SJSA1 (cell line): ENCODE results near the gene ORC5. TPM values are rescaled to one million over a fixed set of nuclear protein-coding genes. Genes with fewer than 3 reads are reported as not detected.
A peak's percentile ranks its signal among the peaks of the same experiment; 100 is the strongest.
"Not testable (repeated sequence)": the region's sequence is repeated elsewhere in the genome, so short reads cannot be mapped to it uniquely, and the experiment has no call there.

Experiments used
- DNase-seq, 2 experiments: peaks; one replicate each; pipeline ENCODE4 v3.0.0-alpha.2; 2015 to 2020; ENCODE audit warnings: low spot score in 2 of 2, low read depth in 1 of 2
- H3K27ac ChIP-seq: fragments of 250-450 bp; sonication (Bioruptor Pico); 2 replicates; pipeline ENCODE4 v1.5.1; 2020; ENCODE audit warnings: mild to moderate bottlenecking, moderate library complexity
- H3K27me3 ChIP-seq: fragments of 250-450 bp; sonication (Bioruptor Pico); replicated peaks from 2 replicates; pipeline ENCODE4 v1.5.1; 2020; ENCODE audit warnings: mild to moderate bottlenecking, moderate library complexity
- H3K36me3 ChIP-seq: fragments of 250-450 bp; sonication (Bioruptor Pico); 2 replicates; pipeline ENCODE4 v1.5.1; 2020; ENCODE audit warnings: mild to moderate bottlenecking
- H3K4me1 ChIP-seq: fragments of 250-450 bp; sonication (Bioruptor Pico); replicated peaks from 2 replicates; pipeline ENCODE4 v1.6.1; 2021; ENCODE audit warnings: mild to moderate bottlenecking
- H3K4me3 ChIP-seq: fragments of 250-450 bp; sonication (Bioruptor Pico); 2 replicates; pipeline ENCODE4 v1.5.1; 2020; ENCODE audit warnings: mild to moderate bottlenecking
- H3K9me3 ChIP-seq: fragments of 250-450 bp; sonication (Bioruptor Pico); replicated peaks from 2 replicates; pipeline ENCODE4 v1.5.1; 2020; ENCODE audit warnings: mild to moderate bottlenecking
- total RNA-seq: library from RNA; depleted of rRNA; stranded (reverse); fragments of >200 nt; shearing (Covaris generic); gene quantifications from 2 replicates; pipeline ENCODE4 v1.2.3, GENCODE V29; 2014; rRNA removed

The ORC5 gene
- total RNA-seq = 37.4 and 41.5 TPM in 2 replicates

GRCh38 chr7:104207731-104208420, at the start of gene ORC5:
Gene ORC5, minus strand, starts transcription at chr7:104208013. Its CDS starts 109 bp downstream, at chr7:104207904.
- H3K4me1 ChIP-seq = peaks cover 11% of the 10 kb centered on the region
- no peaks in the 10 kb centered on the region for H3K27me3 ChIP-seq
- peak within 1 kb of the TSS; percentile 64 for H3K4me3 ChIP-seq
- peak; percentile 72 to 73 for DNase-seq
- H3K36me3 ChIP-seq = peaks cover 12% of the 10 kb centered on the region
- H3K9me3 ChIP-seq = no peaks in the 10 kb centered on the region
- peak within 1 kb of the TSS; percentile 47 for H3K27ac ChIP-seq

- no peak overlapping the region for H3K4me3 ChIP-seq
- no peaks in the 10 kb centered on the region for H3K36me3 ChIP-seq
- no peak for DNase-seq
- no peaks in the 10 kb centered on the region for H3K9me3 ChIP-seq
- H3K27me3 ChIP-seq = peaks cover 13% of the 10 kb centered on the region
- H3K27ac ChIP-seq = no peak overlapping the region
- no peaks in the 10 kb centered on the region for H3K4me1 ChIP-seq
Observed at GRCh38 chr7:104255616-104256015, 47.8 kb upstream of the ORC5 start.

DNA sequence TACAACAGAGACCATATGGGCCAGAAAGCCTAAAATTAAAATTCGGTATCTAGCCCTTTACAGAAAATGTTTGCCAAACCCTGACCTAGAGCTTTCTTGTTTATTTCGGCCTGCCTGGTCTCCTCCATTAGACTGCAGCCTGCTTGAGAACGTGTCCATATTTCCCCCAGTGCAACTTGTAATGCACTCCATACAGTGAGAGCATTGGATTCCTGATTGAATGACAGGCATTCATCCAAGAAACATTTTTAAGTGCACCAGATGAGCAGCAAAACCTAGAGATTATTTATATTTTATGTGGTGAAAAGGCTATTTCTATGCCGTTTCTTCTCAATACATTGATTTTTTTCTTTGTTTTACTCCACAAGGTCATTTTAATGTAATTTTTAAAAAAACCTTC, 47.4 kb upstream of the ORC5 start:
- no peak overlapping the region for H3K27ac ChIP-seq
- no peak overlapping the region for H3K4me3 ChIP-seq
- DNase-seq = no peak
- H3K36me3 ChIP-seq = no peaks in the 10 kb centered on the region
- no peaks in the 10 kb centered on the region for H3K9me3 ChIP-seq
- no peaks in the 10 kb centered on the region for H3K4me1 ChIP-seq
- peaks cover 13% of the 10 kb centered on the region for H3K27me3 ChIP-seq

GRCh38 chr7:104254696-104255095, 46.9 kb upstream of the ORC5 start:
- Histone ChIP-seq H3K36me3 (no peaks in the 10 kb centered on the region), H3K9me3 (no peaks in the 10 kb centered on the region), H3K4me3 (no peak overlapping the region), H3K4me1 (no peaks in the 10 kb centered on the region), H3K27ac (no peak overlapping the region), H3K27me3 (peaks cover 13% of the 10 kb centered on the region)
- DNase-seq = no peak

GRCh38 chr7:104252409-104253134, 44.8 kb upstream of the ORC5 start:
- Histone ChIP-seq H3K4me1 (no peaks in the 10 kb centered on the region), H3K27ac (no peak overlapping the region), H3K36me3 (no peaks in the 10 kb centered on the region), H3K4me3 (no peak overlapping the region), H3K9me3 (no peaks in the 10 kb centered on the region), H3K27me3 (peaks cover 11% of the 10 kb centered on the region)
- DNase-seq = no peak

DNA sequence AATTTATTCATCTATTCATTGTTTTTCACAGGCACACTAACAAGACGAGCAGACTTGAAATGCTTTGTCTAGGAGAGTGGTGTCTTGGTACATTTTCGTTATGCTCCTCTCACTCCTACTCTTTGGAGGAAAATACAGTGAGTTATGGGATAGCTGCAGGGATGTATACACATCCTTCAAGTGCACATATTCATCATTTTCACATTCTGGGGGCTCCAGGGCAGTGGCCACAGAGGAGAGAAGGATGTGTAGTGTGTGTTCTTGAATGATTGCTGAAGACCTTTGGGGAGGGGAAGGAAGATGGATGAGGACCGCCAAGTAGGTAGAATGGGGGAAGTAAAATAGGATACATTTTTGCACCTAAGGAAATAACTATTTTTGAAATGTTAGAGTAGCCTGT, 34.8 kb upstream of the ORC5 start:
- no peaks in the 10 kb centered on the region for H3K9me3 ChIP-seq
- H3K27me3 ChIP-seq = 0 out of 2 replicates have a peak, but pooled peaks cover 2% of the 10 kb centered on the region
- DNase-seq = no peak
- H3K27ac ChIP-seq = no peak overlapping the region
- H3K4me3 ChIP-seq = no peak overlapping the region
- H3K4me1 ChIP-seq = no peaks in the 10 kb centered on the region
- H3K36me3 ChIP-seq = no peaks in the 10 kb centered on the region

GRCh38 chr7:104241538-104242209, 33.9 kb upstream of the ORC5 start:
- Histone ChIP-seq H3K4me3 (no peak overlapping the region), H3K27me3 (0 out of 2 replicates have a peak, but pooled peaks cover 2% of the 10 kb centered on the region), H3K27ac (no peak overlapping the region), H3K36me3 (no peaks in the 10 kb centered on the region), H3K4me1 (no peaks in the 10 kb centered on the region), H3K9me3 (no peaks in the 10 kb centered on the region)
- no peak for DNase-seq

DNA sequence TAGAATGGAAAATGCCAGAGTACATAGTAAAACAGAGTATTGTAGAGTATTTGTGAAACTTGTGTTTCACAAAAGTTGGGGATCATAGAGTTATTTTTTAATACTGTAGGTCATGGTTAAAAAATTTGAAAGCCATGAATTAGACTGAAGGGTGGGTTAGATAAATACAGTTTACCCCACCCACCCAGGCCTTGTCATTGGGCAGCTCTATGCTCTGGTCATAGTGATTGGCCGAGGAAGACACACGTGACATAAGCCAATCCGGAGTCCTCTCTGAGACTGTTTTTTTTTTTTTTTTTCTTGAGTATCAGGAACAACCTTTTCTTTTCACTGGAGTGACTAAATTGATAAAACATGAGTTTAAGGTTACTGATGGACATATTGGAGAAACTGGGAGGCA, 33.3 kb upstream of the ORC5 start:
- Histone ChIP-seq H3K36me3 (no peaks in the 10 kb centered on the region), H3K9me3 (no peaks in the 10 kb centered on the region), H3K4me1 (no peaks in the 10 kb centered on the region), H3K27me3 (0 out of 2 replicates have a peak, but pooled peaks cover 2% of the 10 kb centered on the region), H3K27ac (no peak overlapping the region), H3K4me3 (no peak overlapping the region)
- DNase-seq = no peak

DNA sequence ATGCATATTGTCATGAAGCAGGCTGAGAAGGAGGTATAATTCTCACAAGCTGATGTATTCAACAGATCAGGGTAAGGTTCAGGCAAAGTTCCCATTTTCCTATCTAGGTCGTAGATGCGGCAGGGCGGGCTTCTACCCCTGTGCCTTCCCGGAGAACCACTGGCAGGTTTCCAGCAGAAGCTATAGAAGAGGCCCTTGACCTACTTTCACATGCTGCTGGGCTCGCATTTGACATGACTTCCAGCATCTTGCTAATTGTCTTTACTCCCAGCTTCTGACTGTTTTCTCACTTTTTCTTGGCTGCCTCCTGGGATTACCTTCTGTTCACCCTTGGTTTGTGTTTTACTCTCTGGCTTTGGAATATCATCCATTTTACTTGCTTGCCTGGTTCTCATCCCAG, 32.6 kb upstream of the ORC5 start:
- no peak for DNase-seq
- Histone ChIP-seq H3K4me1 (no peaks in the 10 kb centered on the region), H3K36me3 (no peaks in the 10 kb centered on the region), H3K9me3 (no peaks in the 10 kb centered on the region), H3K4me3 (no peak overlapping the region), H3K27ac (no peak overlapping the region), H3K27me3 (0 out of 2 replicates have a peak, but pooled peaks cover 2% of the 10 kb centered on the region)

DNA sequence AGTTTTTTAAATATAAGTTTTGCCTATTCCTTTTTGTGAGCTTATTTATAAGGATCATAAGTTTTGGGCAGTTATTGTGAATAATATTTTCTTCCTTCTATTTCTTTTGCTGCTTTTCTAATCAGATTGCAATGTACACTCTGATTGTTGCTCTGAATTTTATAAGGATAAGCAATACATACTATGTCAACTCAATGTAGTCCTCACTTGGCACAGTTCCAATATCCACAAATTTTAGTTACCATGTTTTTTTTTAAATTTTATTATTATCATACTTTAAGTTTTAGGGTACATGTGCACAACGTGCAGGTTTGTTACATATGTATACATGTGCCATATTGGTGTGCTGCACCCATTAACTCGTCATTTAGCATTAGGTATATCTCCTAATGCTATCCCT, 27.2 kb upstream of the ORC5 start:
- H3K4me3 ChIP-seq, H3K27me3 ChIP-seq, DNase-seq, H3K27ac ChIP-seq, H3K36me3 ChIP-seq, H3K9me3 ChIP-seq, H3K4me1 ChIP-seq: not testable (repeated sequence)

DNA sequence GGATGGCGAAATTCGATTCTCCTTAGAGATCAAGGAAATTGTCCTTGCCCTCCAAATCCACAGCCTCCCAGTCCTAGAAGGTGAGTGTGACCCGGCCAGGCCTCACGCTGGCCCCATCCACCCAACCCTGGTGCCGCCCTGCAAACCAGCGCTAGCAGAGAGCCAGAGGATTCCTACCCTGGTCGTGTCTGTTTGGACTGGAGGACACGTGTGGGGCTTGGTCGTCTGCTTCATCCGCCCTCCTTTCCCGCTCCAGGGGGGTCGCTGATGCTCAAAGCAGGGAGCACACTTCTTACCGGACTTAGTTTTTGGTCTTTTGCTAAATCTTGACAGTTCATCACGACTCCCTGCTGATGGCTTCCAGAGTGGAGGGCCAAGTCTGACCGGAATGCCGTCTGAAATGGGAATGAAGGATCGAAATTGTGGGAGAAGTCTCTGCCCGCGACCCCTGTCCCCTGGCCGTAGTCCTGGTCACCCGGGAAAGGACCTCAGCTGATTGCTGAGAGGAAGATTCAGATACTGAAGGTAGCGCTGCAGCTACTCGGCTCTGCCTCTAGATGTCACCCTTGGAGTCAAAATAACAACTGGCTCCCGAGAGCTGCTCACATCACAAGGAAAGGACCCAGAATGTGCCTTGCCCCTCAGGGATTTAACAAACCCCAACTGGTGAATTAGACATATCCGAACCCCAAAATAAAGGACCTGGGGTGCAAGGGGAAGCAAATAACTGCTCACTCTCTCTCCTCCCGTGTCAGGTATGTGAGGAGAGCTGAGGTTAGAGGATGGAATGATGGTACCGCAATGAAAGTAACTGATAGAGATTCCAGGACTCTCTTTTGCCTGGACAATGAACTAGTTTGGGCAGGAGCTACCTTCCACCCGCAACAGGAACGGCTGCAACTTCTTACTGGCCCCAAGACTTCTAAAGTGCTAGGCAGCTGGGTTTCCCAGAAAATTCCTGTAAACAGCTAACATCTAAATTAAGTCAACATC, 23.5 kb upstream of the ORC5 start:
- peak in 1 of 2 experiments; percentile 34 for DNase-seq

GRCh38 chr7:104230606-104231005, 22.8 kb upstream of the ORC5 start:
- Histone ChIP-seq H3K9me3 (no peaks in the 10 kb centered on the region), H3K4me3 (no peak overlapping the region), H3K27me3 (no peaks in the 10 kb centered on the region; the same call in 1 of the 2 replicates), H3K4me1 (peaks cover 5% of the 10 kb centered on the region; the same call in 1 of the 2 replicates), H3K36me3 (no peaks in the 10 kb centered on the region), H3K27ac (no peak overlapping the region)
- DNase-seq = no peak

More for the DNA sequence above, 23.5 kb upstream of the ORC5 start:
- no peak overlapping the region for H3K27ac ChIP-seq
- H3K27me3 ChIP-seq = no peaks in the 10 kb centered on the region; the same call in 1 of the 2 replicates
- H3K4me3 ChIP-seq = no peak overlapping the region
- H3K36me3 ChIP-seq = no peaks in the 10 kb centered on the region
- H3K4me1 ChIP-seq = peaks cover 5% of the 10 kb centered on the region; the same call in 1 of the 2 replicates
- H3K9me3 ChIP-seq = no peaks in the 10 kb centered on the region

DNA sequence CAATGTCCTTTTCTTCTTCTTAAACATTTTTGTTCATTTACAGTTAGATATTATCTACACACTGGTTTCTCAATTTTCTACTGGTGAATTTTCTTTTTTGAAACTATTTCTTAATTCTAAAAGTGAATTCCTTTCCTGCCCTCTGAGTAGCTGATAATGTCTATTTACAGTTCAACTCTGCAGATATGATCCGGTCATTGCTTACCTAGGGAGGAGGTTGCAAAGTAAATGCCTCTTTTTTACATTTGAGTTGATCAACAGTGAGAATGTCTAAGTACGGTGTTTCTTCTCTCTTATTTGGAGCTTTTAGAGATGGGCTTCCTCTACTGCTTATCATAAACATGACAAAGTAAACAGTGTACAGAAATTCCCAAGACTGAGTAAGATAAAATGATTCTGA, 20.6 kb upstream of the ORC5 start:
- H3K9me3 ChIP-seq = no peaks in the 10 kb centered on the region
- no peak overlapping the region for H3K27ac ChIP-seq
- no peak for DNase-seq
- H3K36me3 ChIP-seq = no peaks in the 10 kb centered on the region
- H3K4me1 ChIP-seq = peaks cover 14% of the 10 kb centered on the region
- no peaks in the 10 kb centered on the region; the same call in 1 of the 2 replicates for H3K27me3 ChIP-seq
- no peak overlapping the region for H3K4me3 ChIP-seq
